GM23338 (cell line): ENCODE results near the gene ANKS1B. TPM values are rescaled to one million over a fixed set of nuclear protein-coding genes. Genes with fewer than 3 reads are reported as not detected.

Experiments
- ATAC-seq: fragments of 200-7000 bp; cut with Tn5 transposase; 3 replicates; pipeline ENCODE4 v1.9.1; 2020
- DNase-seq: peaks from one replicate; pipeline ENCODE4 v3.0.0-alpha.2; 2015; ENCODE audit warnings: low spot score
- H2AFZ ChIP-seq: fragments of 200-600 bp; sonication (generic); 2 replicates; pipeline ENCODE4 v1.8.0; 2016; ENCODE audit warnings: antibody characterized with exemption, mild to moderate bottlenecking, moderate library complexity
- H3F3A ChIP-seq: fragments of 200-600 bp; sonication (generic); replicated peaks from 2 replicates; pipeline ENCODE4 v1.8.0; 2017; ENCODE audit warnings: antibody characterized with exemption, mixed run types, low read depth
- H3K27ac ChIP-seq: fragments of 200-600 bp; sonication (generic); 2 replicates; pipeline ENCODE4 v1.6.1; 2016; ENCODE audit warnings: low read depth
- H3K27me3 ChIP-seq: fragments of 200-600 bp; sonication (generic); 2 replicates; pipeline ENCODE4 v1.8.0; 2016; ENCODE audit warnings: mild to moderate bottlenecking, mixed run types, moderate library complexity; ENCODE audit not compliant: insufficient read depth
- H3K36me3 ChIP-seq: fragments of 200-600 bp; sonication (generic); 2 replicates; pipeline ENCODE4 v1.8.0; 2016; ENCODE audit warnings: mild to moderate bottlenecking; ENCODE audit not compliant: insufficient read depth
- H3K4me1 ChIP-seq: fragments of 200-600 bp; sonication (generic); 2 replicates; pipeline ENCODE4 v1.8.0; 2016; ENCODE audit warnings: mild to moderate bottlenecking, moderate library complexity; ENCODE audit not compliant: insufficient read depth
- H3K4me2 ChIP-seq: fragments of 200-600 bp; sonication (generic); 2 replicates; pipeline ENCODE4 v1.7.1; 2017; ENCODE audit warnings: mixed run types
- H3K4me3 ChIP-seq: fragments of 200-600 bp; sonication (generic); 2 replicates; pipeline ENCODE4 v1.6.1; 2016; ENCODE audit warnings: mixed run types
- H3K79me2 ChIP-seq: fragments of 200-600 bp; sonication (generic); replicated peaks from 2 replicates; pipeline ENCODE4 v1.8.0; 2017; ENCODE audit warnings: mild to moderate bottlenecking; ENCODE audit not compliant: insufficient read depth
- H3K9me2 ChIP-seq: fragments of 200-600 bp; sonication (generic); 2 replicates; pipeline ENCODE4 v1.8.0; 2017; ENCODE audit not compliant: insufficient read depth
- H4K20me1 ChIP-seq: fragments of 200-600 bp; sonication (generic); replicated peaks from 2 replicates; pipeline ENCODE4 v1.8.0; 2017; ENCODE audit warnings: mild to moderate bottlenecking; ENCODE audit not compliant: insufficient read depth
- H3K27ac Mint-ChIP-seq: 2 replicates; pipeline ENCODE4 v1.8.0; 2020; ENCODE audit warnings: inconsistent platforms, mild to moderate bottlenecking, moderate library complexity, mixed read lengths
- H3K27me3 Mint-ChIP-seq: 3 replicates; pipeline ENCODE4 v1.8.0; 2022; ENCODE audit warnings: low read depth, mild to moderate bottlenecking, moderate library complexity, mixed read lengths, inconsistent platforms; ENCODE audit not compliant: insufficient read depth, poor library complexity
- H3K36me3 Mint-ChIP-seq: 3 replicates; pipeline ENCODE4 v1.8.0; 2021; ENCODE audit warnings: low read depth, mild to moderate bottlenecking, inconsistent platforms, moderate library complexity, mixed read lengths
- H3K4me1 Mint-ChIP-seq: 3 replicates; pipeline ENCODE4 v1.8.0; 2020; ENCODE audit warnings: mild to moderate bottlenecking, inconsistent platforms, mixed read lengths
- H3K4me3 Mint-ChIP-seq: 3 replicates; pipeline ENCODE4 v1.8.0; 2021; ENCODE audit warnings: moderate library complexity, mild to moderate bottlenecking, inconsistent platforms, mixed read lengths
- H3K9me3 Mint-ChIP-seq: 3 replicates; pipeline ENCODE4 v1.8.0; 2020; ENCODE audit warnings: moderate library complexity, mild to moderate bottlenecking, inconsistent platforms, mixed read lengths
- CREB1 ChIP-seq: fragments of 250-450 bp; sonication (Bioruptor Pico); IDR thresholded peaks from 2 replicates; pipeline ENCODE4 v1.5.0; 2020; ENCODE audit warnings: low read depth, mild to moderate bottlenecking, moderate library complexity
- EZH2 ChIP-seq: fragments of 200-600 bp; sonication (generic); IDR thresholded peaks from one replicate; pipeline ENCODE4 v1.8.0; 2017; ENCODE audit warnings: antibody characterized with exemption, mild to moderate bottlenecking, low read depth; ENCODE audit not compliant: unreplicated experiment
- EZH2phosphoT487 ChIP-seq: fragments of 200-600 bp; sonication (generic); IDR thresholded peaks from one replicate; pipeline ENCODE4 v1.8.1; 2018; ENCODE audit warnings: antibody characterized with exemption; ENCODE audit not compliant: unreplicated experiment
- JUNB ChIP-seq: IDR thresholded peaks from one replicate; pipeline ENCODE4 v1.6.1; 2016; ENCODE audit warnings: antibody characterized with exemption; ENCODE audit not compliant: unreplicated experiment
- NANOG ChIP-seq: IDR thresholded peaks from 2 replicates; pipeline ENCODE4 v1.6.1; 2016; ENCODE audit warnings: antibody characterized with exemption, borderline replicate concordance
- POLR2AphosphoS5 ChIP-seq: IDR thresholded peaks from 2 replicates; pipeline ENCODE4 v1.6.1; 2016; ENCODE audit warnings: antibody characterized with exemption, low read depth
- STAT1 ChIP-seq: IDR thresholded peaks from one replicate; pipeline ENCODE4 v1.6.1; 2016; ENCODE audit warnings: antibody characterized with exemption; ENCODE audit not compliant: unreplicated experiment
- ZNF114 ChIP-seq: fragments of 250-450 bp; sonication (Bioruptor Pico); IDR thresholded peaks from 2 replicates; pipeline ENCODE4 v1.5.0; 2020; ENCODE audit warnings: mild to moderate bottlenecking, moderate library complexity
- ZNF331 ChIP-seq: fragments of 250-450 bp; sonication (Bioruptor Pico); IDR thresholded peaks from 2 replicates; pipeline ENCODE4 v1.5.0; 2020; ENCODE audit warnings: low read depth, mild to moderate bottlenecking, moderate library complexity
- polyA plus RNA-seq: library from polyadenylated mRNA; unstranded; fragments of >200 nt; fragmentation: Nextera tagmentation; extraction: Ambion mirVana; gene quantifications from 2 replicates; pipeline ENCODE4 v1.2.1, GENCODE V29; 2016
- total RNA-seq: library from RNA; depleted of rRNA; stranded (reverse); fragments of >200 nt; shearing (Covaris generic); gene quantifications from 2 replicates; pipeline ENCODE4 v1.2.3, GENCODE V29; 2014
- TF ChIP-seq, protein P1 (sequence below): IDR thresholded peaks from 2 replicates; pipeline ENCODE4 v1.6.1; 2016; ENCODE audit warnings: antibody characterized with exemption
- TF ChIP-seq, protein P2 (sequence below), 2 experiments: fragments of 200-600 bp in 1 of 2; sonication (generic) in 1 of 2; conservative IDR thresholded peaks; 2 replicates each; pipeline versions ENCODE4 v1.5.1 to v1.6.1; 2016 to 2017; ENCODE audit warnings: antibody characterized with exemption in 2 of 2, low read depth in 2 of 2, mild to moderate bottlenecking in 2 of 2, moderate library complexity in 1 of 2
- TF ChIP-seq, protein P3 (sequence below): IDR thresholded peaks from one replicate; pipeline ENCODE4 v1.6.1; 2018; ENCODE audit warnings: antibody characterized with exemption; ENCODE audit not compliant: unreplicated experiment
- TF ChIP-seq, protein P4 (sequence below): fragments of 250-450 bp; sonication (Bioruptor Pico); IDR thresholded peaks from 2 replicates; pipeline ENCODE4 v1.5.0; 2020; ENCODE audit warnings: mild to moderate bottlenecking, moderate library complexity

ANKS1B gene
- total and polyA plus RNA-seq, 2 experiments from 2014 or later: 4.3 to 5.8 TPM

DNA sequence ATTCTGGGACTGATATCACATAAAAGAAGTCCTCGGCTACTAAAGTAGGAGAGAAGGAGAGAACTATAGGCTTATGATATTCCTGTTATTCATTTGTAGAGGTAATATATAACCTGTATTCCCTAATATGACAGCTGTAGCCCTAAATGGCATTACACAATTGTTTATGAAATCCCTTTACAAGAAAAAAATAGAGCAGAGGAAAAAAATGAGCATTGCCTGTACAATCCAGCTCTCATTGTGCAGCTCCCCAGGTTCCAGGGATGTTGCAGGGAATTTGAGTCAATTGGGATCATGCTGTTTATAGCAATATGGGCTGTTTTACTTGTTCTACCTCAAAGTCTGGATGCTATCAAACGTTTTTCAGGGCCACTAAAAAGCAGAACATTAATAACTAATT, 1166.5 kb downstream of the ANKS1B start:
- DNase-seq (no peak), ATAC-seq (no peak)
- H3K4me1 ChIP-seq: peaks cover 15% of the 10 kb centered on the region; the same call in 1 of the 2 replicates
- no peak for TF ChIP-seq ZNF114 (CRISPR knock-in tag)
- TF ChIP-seq EZH2phosphoT487: no peak
- TF ChIP-seq CREB1 (CRISPR knock-in tag): no peak
- no peak for TF ChIP-seq POLR2AphosphoS5
- TF ChIP-seq NANOG: no peak
- TF ChIP-seq, protein P1, sequence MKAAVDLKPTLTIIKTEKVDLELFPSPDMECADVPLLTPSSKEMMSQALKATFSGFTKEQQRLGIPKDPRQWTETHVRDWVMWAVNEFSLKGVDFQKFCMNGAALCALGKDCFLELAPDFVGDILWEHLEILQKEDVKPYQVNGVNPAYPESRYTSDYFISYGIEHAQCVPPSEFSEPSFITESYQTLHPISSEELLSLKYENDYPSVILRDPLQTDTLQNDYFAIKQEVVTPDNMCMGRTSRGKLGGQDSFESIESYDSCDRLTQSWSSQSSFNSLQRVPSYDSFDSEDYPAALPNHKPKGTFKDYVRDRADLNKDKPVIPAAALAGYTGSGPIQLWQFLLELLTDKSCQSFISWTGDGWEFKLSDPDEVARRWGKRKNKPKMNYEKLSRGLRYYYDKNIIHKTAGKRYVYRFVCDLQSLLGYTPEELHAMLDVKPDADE: no peak
- TF ChIP-seq JUNB: no peak
- TF ChIP-seq, protein P2, sequence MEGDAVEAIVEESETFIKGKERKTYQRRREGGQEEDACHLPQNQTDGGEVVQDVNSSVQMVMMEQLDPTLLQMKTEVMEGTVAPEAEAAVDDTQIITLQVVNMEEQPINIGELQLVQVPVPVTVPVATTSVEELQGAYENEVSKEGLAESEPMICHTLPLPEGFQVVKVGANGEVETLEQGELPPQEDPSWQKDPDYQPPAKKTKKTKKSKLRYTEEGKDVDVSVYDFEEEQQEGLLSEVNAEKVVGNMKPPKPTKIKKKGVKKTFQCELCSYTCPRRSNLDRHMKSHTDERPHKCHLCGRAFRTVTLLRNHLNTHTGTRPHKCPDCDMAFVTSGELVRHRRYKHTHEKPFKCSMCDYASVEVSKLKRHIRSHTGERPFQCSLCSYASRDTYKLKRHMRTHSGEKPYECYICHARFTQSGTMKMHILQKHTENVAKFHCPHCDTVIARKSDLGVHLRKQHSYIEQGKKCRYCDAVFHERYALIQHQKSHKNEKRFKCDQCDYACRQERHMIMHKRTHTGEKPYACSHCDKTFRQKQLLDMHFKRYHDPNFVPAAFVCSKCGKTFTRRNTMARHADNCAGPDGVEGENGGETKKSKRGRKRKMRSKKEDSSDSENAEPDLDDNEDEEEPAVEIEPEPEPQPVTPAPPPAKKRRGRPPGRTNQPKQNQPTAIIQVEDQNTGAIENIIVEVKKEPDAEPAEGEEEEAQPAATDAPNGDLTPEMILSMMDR (conservative IDR thresholded peaks at IDR 0.05; ENCODE audit: low read depth in 2 of 2): no peak
- TF ChIP-seq, protein P3, sequence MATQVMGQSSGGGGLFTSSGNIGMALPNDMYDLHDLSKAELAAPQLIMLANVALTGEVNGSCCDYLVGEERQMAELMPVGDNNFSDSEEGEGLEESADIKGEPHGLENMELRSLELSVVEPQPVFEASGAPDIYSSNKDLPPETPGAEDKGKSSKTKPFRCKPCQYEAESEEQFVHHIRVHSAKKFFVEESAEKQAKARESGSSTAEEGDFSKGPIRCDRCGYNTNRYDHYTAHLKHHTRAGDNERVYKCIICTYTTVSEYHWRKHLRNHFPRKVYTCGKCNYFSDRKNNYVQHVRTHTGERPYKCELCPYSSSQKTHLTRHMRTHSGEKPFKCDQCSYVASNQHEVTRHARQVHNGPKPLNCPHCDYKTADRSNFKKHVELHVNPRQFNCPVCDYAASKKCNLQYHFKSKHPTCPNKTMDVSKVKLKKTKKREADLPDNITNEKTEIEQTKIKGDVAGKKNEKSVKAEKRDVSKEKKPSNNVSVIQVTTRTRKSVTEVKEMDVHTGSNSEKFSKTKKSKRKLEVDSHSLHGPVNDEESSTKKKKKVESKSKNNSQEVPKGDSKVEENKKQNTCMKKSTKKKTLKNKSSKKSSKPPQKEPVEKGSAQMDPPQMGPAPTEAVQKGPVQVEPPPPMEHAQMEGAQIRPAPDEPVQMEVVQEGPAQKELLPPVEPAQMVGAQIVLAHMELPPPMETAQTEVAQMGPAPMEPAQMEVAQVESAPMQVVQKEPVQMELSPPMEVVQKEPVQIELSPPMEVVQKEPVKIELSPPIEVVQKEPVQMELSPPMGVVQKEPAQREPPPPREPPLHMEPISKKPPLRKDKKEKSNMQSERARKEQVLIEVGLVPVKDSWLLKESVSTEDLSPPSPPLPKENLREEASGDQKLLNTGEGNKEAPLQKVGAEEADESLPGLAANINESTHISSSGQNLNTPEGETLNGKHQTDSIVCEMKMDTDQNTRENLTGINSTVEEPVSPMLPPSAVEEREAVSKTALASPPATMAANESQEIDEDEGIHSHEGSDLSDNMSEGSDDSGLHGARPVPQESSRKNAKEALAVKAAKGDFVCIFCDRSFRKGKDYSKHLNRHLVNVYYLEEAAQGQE: no peak
- TF ChIP-seq, protein P4, sequence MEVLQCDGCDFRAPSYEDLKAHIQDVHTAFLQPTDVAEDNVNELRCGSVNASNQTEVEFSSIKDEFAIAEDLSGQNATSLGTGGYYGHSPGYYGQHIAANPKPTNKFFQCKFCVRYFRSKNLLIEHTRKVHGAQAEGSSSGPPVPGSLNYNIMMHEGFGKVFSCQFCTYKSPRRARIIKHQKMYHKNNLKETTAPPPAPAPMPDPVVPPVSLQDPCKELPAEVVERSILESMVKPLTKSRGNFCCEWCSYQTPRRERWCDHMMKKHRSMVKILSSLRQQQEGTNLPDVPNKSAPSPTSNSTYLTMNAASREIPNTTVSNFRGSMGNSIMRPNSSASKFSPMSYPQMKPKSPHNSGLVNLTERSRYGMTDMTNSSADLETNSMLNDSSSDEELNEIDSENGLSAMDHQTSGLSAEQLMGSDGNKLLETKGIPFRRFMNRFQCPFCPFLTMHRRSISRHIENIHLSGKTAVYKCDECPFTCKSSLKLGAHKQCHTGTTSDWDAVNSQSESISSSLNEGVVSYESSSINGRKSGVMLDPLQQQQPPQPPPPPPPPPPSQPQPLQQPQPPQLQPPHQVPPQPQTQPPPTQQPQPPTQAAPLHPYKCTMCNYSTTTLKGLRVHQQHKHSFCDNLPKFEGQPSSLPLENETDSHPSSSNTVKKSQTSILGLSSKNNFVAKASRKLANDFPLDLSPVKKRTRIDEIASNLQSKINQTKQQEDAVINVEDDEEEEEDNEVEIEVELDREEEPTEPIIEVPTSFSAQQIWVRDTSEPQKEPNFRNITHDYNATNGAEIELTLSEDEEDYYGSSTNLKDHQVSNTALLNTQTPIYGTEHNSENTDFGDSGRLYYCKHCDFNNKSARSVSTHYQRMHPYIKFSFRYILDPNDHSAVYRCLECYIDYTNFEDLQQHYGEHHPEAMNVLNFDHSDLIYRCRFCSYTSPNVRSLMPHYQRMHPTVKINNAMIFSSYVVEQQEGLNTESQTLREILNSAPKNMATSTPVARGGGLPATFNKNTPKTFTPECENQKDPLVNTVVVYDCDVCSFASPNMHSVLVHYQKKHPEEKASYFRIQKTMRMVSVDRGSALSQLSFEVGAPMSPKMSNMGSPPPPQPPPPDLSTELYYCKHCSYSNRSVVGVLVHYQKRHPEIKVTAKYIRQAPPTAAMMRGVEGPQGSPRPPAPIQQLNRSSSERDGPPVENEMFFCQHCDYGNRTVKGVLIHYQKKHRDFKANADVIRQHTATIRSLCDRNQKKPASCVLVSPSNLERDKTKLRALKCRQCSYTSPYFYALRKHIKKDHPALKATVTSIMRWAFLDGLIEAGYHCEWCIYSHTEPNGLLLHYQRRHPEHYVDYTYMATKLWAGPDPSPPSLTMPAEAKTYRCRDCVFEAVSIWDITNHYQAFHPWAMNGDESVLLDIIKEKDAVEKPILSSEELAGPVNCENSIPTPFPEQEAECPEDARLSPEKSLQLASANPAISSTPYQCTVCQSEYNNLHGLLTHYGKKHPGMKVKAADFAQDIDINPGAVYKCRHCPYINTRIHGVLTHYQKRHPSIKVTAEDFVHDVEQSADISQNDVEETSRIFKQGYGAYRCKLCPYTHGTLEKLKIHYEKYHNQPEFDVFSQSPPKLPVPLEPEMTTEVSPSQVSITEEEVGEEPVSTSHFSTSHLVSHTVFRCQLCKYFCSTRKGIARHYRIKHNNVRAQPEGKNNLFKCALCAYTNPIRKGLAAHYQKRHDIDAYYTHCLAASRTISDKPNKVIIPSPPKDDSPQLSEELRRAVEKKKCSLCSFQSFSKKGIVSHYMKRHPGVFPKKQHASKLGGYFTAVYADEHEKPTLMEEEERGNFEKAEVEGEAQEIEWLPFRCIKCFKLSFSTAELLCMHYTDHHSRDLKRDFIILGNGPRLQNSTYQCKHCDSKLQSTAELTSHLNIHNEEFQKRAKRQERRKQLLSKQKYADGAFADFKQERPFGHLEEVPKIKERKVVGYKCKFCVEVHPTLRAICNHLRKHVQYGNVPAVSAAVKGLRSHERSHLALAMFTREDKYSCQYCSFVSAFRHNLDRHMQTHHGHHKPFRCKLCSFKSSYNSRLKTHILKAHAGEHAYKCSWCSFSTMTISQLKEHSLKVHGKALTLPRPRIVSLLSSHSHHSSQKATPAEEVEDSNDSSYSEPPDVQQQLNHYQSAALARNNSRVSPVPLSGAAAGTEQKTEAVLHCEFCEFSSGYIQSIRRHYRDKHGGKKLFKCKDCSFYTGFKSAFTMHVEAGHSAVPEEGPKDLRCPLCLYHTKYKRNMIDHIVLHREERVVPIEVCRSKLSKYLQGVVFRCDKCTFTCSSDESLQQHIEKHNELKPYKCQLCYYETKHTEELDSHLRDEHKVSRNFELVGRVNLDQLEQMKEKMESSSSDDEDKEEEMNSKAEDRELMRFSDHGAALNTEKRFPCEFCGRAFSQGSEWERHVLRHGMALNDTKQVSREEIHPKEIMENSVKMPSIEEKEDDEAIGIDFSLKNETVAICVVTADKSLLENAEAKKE (CRISPR knock-in tag): no peak
- TF ChIP-seq EZH2: no peak
- no peak for TF ChIP-seq ZNF331 (CRISPR knock-in tag)
- TF ChIP-seq STAT1: no peak
- Mint-ChIP-seq H3K27ac (no peak overlapping the region), H3K36me3 (no peaks in the 10 kb centered on the region), H3K27me3 (peaks cover 2% of the 10 kb centered on the region), H3K4me3 (no peak overlapping the region), H3K9me3 (no peaks in the 10 kb centered on the region), H3K4me1 (peaks cover 37% of the 10 kb centered on the region)
- H3F3A ChIP-seq: no peaks in the 10 kb centered on the region
- H3K4me2 ChIP-seq: no peak overlapping the region
- H2AFZ ChIP-seq: no peak overlapping the region
- H3K27me3 ChIP-seq: no peaks in the 10 kb centered on the region
- H3K4me3 ChIP-seq: no peak overlapping the region
- H3K9me2 ChIP-seq: peaks cover 4% of the 10 kb centered on the region; the same call in 1 of the 2 replicates
- no peaks in the 10 kb centered on the region for H4K20me1 ChIP-seq
- no peaks in the 10 kb centered on the region for H3K79me2 ChIP-seq
- H3K36me3 ChIP-seq: no peaks in the 10 kb centered on the region
- H3K27ac ChIP-seq: no peak overlapping the region
